DND-41 (cell line): ENCODE results near the gene CCDC93.

ENCODE experiments used
- CTCF ChIP-seq: IDR thresholded peaks from 2 replicates; pipeline ENCODE4 v1.5.1; 2012; ENCODE audit warnings: borderline replicate concordance, low read length, moderate library complexity, mild to moderate bottlenecking; ENCODE audit not compliant: poor library complexity, severe bottlenecking; ENCODE audit errors: extremely low read depth
- EZH2 ChIP-seq: IDR thresholded peaks from 3 replicates; pipeline ENCODE4 v1.6.1; 2012; ENCODE audit warnings: borderline replicate concordance, low read depth, mild to moderate bottlenecking, moderate library complexity, low read length, inconsistent platforms; ENCODE audit not compliant: severe bottlenecking

GRCh38 chr2:117989854-117990438, 23.9 kb downstream of the CCDC93 start:
- TF ChIP-seq CTCF: no peak
- TF ChIP-seq EZH2: no peak
